ENCODE measurements around the gene RASA3.

The RASA3 gene

DNA sequence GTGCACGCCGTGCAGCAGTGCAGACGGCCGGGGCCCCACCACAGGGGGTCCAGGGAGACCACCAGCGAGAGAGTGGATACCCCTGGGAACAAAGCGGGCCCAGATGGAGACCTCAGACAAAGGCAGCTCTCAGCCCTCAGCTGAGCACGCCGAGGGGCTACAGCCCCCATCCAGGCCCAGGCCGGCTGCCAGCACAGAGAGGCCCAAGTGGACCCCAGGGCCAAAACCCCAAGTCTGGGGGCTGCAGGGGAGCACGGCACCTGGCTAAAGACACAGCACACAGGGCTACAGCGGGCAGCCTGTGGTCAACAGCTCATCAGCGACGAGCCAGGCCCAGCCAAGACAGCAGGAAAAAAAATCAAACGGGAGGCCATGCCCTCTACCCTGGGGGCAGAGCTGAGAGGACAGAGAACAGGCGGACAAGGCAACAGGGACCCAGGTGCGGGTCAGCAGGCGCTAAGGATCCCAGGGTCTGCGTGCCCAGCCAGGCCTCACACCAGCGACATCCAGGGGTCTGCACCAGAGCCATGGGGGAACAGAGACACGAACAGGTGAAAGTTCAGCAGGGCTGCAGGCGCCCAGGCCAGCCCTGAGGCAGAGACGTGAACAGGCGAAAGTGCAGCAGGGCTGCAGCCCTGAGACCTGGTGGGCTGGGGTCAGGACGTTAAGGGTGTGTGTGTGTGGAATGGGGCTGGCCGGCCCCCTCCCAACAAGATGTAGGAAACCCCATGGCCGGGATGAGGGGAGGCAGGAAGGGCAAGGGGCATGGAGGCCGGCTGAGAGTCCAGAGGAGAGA is 34.3 kb downstream of the RASA3 start:
- DNase-seq (ENCODE audit: low read depth) = no peak
- H3K4me3 ChIP-seq (ENCODE audit: low read depth, low read length) = no peak overlapping the region
- TF ChIP-seq, protein P1, sequence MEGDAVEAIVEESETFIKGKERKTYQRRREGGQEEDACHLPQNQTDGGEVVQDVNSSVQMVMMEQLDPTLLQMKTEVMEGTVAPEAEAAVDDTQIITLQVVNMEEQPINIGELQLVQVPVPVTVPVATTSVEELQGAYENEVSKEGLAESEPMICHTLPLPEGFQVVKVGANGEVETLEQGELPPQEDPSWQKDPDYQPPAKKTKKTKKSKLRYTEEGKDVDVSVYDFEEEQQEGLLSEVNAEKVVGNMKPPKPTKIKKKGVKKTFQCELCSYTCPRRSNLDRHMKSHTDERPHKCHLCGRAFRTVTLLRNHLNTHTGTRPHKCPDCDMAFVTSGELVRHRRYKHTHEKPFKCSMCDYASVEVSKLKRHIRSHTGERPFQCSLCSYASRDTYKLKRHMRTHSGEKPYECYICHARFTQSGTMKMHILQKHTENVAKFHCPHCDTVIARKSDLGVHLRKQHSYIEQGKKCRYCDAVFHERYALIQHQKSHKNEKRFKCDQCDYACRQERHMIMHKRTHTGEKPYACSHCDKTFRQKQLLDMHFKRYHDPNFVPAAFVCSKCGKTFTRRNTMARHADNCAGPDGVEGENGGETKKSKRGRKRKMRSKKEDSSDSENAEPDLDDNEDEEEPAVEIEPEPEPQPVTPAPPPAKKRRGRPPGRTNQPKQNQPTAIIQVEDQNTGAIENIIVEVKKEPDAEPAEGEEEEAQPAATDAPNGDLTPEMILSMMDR (IDR thresholded peaks at IDR 0.05; ENCODE audit: low read depth, low read length, missing control alignments) = no peak

DNA sequence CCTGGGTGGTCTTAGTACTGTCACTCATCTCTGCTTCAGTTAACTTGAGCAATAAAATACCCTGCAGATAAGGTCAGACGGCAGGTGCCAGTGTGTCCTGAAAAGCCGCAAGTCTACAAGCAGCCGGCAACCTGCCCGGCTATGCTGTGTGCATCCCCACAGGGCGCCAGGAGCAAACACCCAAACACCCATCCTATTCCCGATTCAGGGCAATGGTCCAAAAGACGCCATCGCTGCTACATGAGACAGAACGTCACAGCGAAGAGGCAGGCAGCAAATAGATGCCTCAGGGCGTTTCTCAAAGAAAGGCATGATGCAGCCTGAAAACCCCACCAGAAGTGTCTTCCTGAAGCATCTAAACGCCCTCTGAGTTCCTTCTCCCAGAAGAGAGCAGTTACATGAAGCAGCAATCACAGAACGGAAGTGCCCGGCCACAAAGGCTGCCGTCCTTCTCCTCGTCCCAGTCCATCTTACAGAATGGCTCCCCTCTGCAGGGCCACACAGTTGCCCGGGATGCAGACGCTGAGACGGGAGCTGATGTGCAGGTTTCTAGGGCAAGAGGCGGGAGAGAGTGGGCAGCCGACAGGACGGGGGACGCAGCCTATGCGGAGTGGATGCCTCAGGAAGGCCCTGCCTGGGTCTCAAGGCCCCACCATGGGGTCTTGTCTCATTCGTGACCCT is 35.1 kb downstream of the RASA3 start:
- TF ChIP-seq, protein P1 (IDR thresholded peaks at IDR 0.05; ENCODE audit: low read depth, low read length, missing control alignments) = no peak
- no peak overlapping the region for H3K4me3 ChIP-seq (ENCODE audit: low read depth, low read length)

DNA sequence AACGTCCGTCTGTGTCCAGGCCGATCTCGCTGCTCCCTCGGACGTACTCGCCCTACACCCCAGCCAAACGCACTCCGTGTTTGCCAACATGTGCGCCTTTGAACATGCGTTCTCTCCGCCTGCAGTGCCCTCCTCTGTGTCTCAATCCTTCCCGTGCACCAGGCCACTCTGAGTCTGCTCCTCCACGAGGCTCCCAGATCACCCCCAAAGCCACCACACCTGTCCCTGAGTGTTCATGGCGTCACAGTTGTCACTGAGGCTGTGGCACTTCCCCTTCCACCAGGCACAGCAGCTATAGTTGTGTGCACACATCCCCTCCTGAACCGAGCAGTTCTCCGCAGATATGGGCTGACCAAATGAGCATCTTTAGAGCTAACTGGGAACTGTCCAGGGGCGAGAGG is 35.6 kb downstream of the RASA3 start:
- TF ChIP-seq, protein P1 (IDR thresholded peaks at IDR 0.05; ENCODE audit: low read depth, low read length, missing control alignments) = no peak
- no peak overlapping the region for H3K4me3 ChIP-seq (ENCODE audit: low read depth, low read length)
- DNase-seq (ENCODE audit: low read depth) = no peak

More for the DNA sequence above, 35.1 kb downstream of the RASA3 start:
- no peak for DNase-seq (ENCODE audit: low read depth)

DNA sequence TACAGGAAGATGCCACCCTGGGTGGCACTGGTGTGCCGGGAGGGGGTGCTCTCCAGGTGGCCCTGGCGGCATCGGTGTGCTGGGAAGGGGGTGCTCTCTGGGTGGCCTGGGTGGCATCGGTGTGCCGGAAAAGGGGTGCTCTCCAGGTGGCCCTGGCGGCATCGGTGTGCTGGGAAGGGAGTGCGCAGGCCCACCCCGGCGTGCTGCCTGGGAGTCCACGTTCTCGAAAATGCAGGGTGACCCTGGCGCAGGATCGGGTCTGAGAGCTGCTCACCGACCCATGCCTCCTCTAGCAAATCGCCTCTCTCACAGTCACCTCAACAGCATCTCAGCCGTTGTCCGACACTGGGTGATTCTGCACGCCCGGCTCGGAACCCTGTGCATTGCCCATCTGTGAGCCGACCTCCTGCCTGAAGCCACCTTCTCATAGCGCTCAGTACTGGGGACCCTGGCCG is 36.4 kb downstream of the RASA3 start:
- H3K4me3 ChIP-seq (ENCODE audit: low read depth, low read length) = no peak overlapping the region
- TF ChIP-seq, protein P1 (IDR thresholded peaks at IDR 0.05; ENCODE audit: low read depth, low read length, missing control alignments) = no peak
- DNase-seq (ENCODE audit: low read depth) = no peak

DNA sequence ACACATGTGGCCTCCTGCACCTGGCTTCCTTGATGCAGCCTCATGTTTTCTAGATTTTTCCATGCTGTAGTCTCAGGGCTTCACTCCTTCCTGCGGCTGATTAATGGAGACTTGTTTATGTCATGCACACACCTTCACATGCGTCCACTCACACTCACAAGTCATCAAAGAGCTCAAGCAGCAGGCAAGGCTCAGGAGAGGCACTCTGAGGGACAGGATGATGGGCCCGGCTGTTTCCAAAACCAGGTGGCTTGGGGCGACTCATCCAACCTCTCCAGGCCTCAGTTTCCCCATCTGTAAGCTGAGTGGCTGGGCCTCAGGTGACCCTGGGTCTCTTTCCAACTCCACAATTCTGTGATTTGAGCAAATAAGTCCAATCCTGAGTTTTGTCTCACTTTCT is 36.9 kb downstream of the RASA3 start:
- TF ChIP-seq, protein P1 (IDR thresholded peaks at IDR 0.05; ENCODE audit: low read depth, low read length, missing control alignments) = no peak
- DNase-seq (ENCODE audit: low read depth) = no peak
- H3K4me3 ChIP-seq (ENCODE audit: low read depth, low read length) = no peak overlapping the region

DNA sequence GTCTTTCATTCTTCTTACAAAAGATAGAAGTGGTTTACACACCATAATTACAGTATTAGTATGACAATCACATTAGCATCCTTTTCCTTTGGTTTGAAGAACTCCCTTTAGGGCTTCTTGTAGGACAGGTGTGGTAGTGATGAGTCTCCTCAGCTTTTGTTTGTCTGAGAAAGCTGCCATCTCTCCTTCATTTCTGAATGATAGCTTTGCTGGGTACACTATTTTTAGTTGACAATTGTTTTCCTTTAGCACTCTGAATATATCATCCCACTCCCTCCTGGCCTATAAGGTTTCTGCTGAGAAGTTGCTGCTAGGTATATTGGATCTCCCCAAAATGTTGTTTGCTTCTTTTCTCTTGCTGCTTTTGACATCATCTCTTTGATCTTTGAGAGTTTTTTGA is 39.3 kb downstream of the RASA3 start:
- DNase-seq (ENCODE audit: low read depth) = no peak
- TF ChIP-seq, protein P1 (IDR thresholded peaks at IDR 0.05; ENCODE audit: low read depth, low read length, missing control alignments) = no peak
- no peak overlapping the region for H3K4me3 ChIP-seq (ENCODE audit: low read depth, low read length)
